Measurements from ENCODE around the gene RASSF6.

DNA sequence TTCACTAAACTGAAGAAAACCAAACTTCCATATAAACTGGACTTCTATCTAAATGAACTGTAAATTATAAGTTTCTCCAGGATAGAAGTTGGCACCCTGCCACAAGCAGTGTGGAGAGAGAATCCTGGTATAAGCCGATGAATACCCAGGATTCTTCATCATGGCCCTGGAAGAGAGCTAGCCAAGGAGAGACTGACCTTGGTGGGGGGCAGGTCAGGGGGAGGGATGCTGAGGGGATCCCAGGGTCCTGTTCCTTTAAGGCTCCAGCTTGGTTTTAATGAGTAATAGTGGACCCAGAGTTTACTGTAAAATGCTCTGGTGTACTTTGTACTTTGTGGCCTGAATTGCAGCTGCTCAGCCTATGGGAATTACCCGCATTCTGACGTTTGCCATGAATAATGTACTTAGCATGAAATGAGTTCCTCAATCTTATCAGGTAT, 16.9 kb downstream of the RASSF6 start:
- TF ChIP-seq FEZF1 (tag by site-specific recombination; IDR thresholded peaks at IDR 0.05) = no peak
- TF ChIP-seq CTCF (tag by site-specific recombination; IDR thresholded peaks at IDR 0.05) = no peak
- no peak for TF ChIP-seq ZNF660 (tag by site-specific recombination; IDR thresholded peaks at IDR 0.05)
- TF ChIP-seq MYNN (tag by site-specific recombination; IDR thresholded peaks at IDR 0.05; ENCODE audit: borderline replicate concordance) = no peak
